ENCODE results near the gene PRMT1.
A peak's percentile ranks its signal among the peaks of the same experiment; 100 is the strongest.

The PRMT1 gene

GRCh38 chr19:49654581-49654980 lies 22.5 kb upstream of the PRMT1 start:
- Mint-ChIP-seq H3K4me1 (no peaks in the 10 kb centered on the region), H3K4me3 (no peak overlapping the region), H3K36me3 (ENCODE audit: low read depth) (peaks cover 48% of the 10 kb centered on the region), H3K27me3 (ENCODE audit: low read depth) (peaks cover 3% of the 10 kb centered on the region), H3K27ac (no peak overlapping the region), H3K9me3 (no peaks in the 10 kb centered on the region)
- TF ChIP-seq CTCF (IDR thresholded peaks at IDR 0.05; ENCODE audit: unreplicated experiment in 3 of 3) = no peak

GRCh38 chr19:49655570-49656455 lies 21.3 kb upstream of the PRMT1 start:
- Mint-ChIP-seq H3K27ac (no peak overlapping the region), H3K36me3 (ENCODE audit: low read depth) (peaks cover 54% of the 10 kb centered on the region), H3K9me3 (no peaks in the 10 kb centered on the region), H3K27me3 (ENCODE audit: low read depth) (peaks cover 3% of the 10 kb centered on the region), H3K4me1 (no peaks in the 10 kb centered on the region), H3K4me3 (no peak overlapping the region)
- no peak for TF ChIP-seq CTCF (IDR thresholded peaks at IDR 0.05; ENCODE audit: unreplicated experiment in 3 of 3)

- no peak for TF ChIP-seq CTCF (IDR thresholded peaks at IDR 0.05; ENCODE audit: unreplicated experiment in 3 of 3)
- Mint-ChIP-seq H3K36me3 (ENCODE audit: low read depth) (peaks cover 55% of the 10 kb centered on the region), H3K4me1 (no peaks in the 10 kb centered on the region), H3K27me3 (ENCODE audit: low read depth) (peaks cover 3% of the 10 kb centered on the region), H3K4me3 (no peak overlapping the region), H3K27ac (no peak overlapping the region), H3K9me3 (no peaks in the 10 kb centered on the region)
These were observed 20.5 kb upstream of the PRMT1 start for GRCh38 chr19:49656456-49657109.

- Mint-ChIP-seq H3K27me3 (ENCODE audit: low read depth) (peaks cover 3% of the 10 kb centered on the region), H3K4me1 (no peaks in the 10 kb centered on the region), H3K4me3 (peak overlapping the region in 1 of 3 experiments; percentile 31), H3K27ac (peak overlapping the region in 1 of 3 experiments; percentile 41), H3K9me3 (no peaks in the 10 kb centered on the region), H3K36me3 (ENCODE audit: low read depth) (peaks cover 57% of the 10 kb centered on the region)
- TF ChIP-seq CTCF (IDR thresholded peaks at IDR 0.05; ENCODE audit: unreplicated experiment in 3 of 3) = no peak
These were observed 19.5 kb upstream of the PRMT1 start for GRCh38 chr19:49657493-49658138.

GRCh38 chr19:49658139-49658517 lies 18.9 kb upstream of the PRMT1 start:
- Mint-ChIP-seq H3K27ac (no peak overlapping the region), H3K4me3 (no peak overlapping the region), H3K4me1 (no peaks in the 10 kb centered on the region), H3K9me3 (no peaks in the 10 kb centered on the region), H3K36me3 (ENCODE audit: low read depth) (peaks cover 54% of the 10 kb centered on the region), H3K27me3 (ENCODE audit: low read depth) (peaks cover 3% of the 10 kb centered on the region)
- no peak for TF ChIP-seq CTCF (IDR thresholded peaks at IDR 0.05; ENCODE audit: unreplicated experiment in 3 of 3)
